ENCODE measurements around the gene PLA2G1B. TPM values are rescaled to one million over a fixed set of nuclear protein-coding genes. Genes with fewer than 3 reads are reported as not detected.
A peak's percentile ranks its signal among the peaks of the same experiment; 100 is the strongest.

The PLA2G1B gene
- total RNA-seq, 6 donors from 2014 or later = 10.5 to 412 (median 70.3) TPM

GRCh38 chr12:120373683-120374082 lies 46.1 kb upstream of the PLA2G1B start:
- Histone ChIP-seq H3K4me1 (peaks cover 6 to 12% (median 8%) of the 10 kb centered on the region in 4 donors), H3K36me3 (no peaks in the 10 kb centered on the region), H3K4me3 (no peak overlapping the region), H3K9me3 (no peaks in the 10 kb centered on the region), H3K27me3 (peaks cover 0 to 21% (median 13%) of the 10 kb centered on the region in 4 donors), H3K27ac (no peak overlapping the region)
- TF ChIP-seq POLR2AphosphoS5 (IDR thresholded peaks at IDR 0.05) (no peak), POLR2A (IDR thresholded peaks at IDR 0.05) (no peak), EP300 (IDR thresholded peaks at IDR 0.05) (no peak), CTCF (IDR thresholded peaks at IDR 0.05) (no peak)
- ATAC-seq (ENCODE audit: low FRiP score in 2 of 2) (no peak), DNase-seq (no peak)
- 86 to 92% methylated on average over 8 of the region's 8 CpGs for WGBS, 2 donors

GRCh38 chr12:120370343-120371243 lies 43.0 kb upstream of the PLA2G1B start:
- WGBS, 2 donors = 31 to 43% methylated on average over 7 of the region's 7 CpGs
- Histone ChIP-seq H3K9me3 (no peaks in the 10 kb centered on the region), H3K27me3 (peaks cover 0 to 35% (median 25%) of the 10 kb centered on the region in 4 donors), H3K4me3 (no peak overlapping the region), H3K27ac (no peak overlapping the region), H3K4me1 (peaks cover 14 to 30% (median 20%) of the 10 kb centered on the region in 4 donors), H3K36me3 (no peaks in the 10 kb centered on the region)
- no peak for DNase-seq
- no peak for ATAC-seq (ENCODE audit: low FRiP score in 2 of 2)
- TF ChIP-seq EP300 (IDR thresholded peaks at IDR 0.05) (no peak), POLR2A (IDR thresholded peaks at IDR 0.05) (no peak), POLR2AphosphoS5 (IDR thresholded peaks at IDR 0.05) (no peak), CTCF (IDR thresholded peaks at IDR 0.05) (no peak)

GRCh38 chr12:120369603-120370342 lies 42.2 kb upstream of the PLA2G1B start:
- WGBS, 2 donors = 5% methylated on average over 26 of the region's 26 CpGs
- Histone ChIP-seq H3K27ac (no peak overlapping the region), H3K27me3 (peaks cover 0 to 35% (median 25%) of the 10 kb centered on the region in 4 donors), H3K36me3 (no peaks in the 10 kb centered on the region), H3K4me3 (peak overlapping the region in 3 of 4 donors; percentile 50), H3K9me3 (no peaks in the 10 kb centered on the region), H3K4me1 (peaks cover 14 to 36% (median 21%) of the 10 kb centered on the region in 4 donors)
- no peak for DNase-seq
- ATAC-seq (ENCODE audit: low FRiP score in 2 of 2) = no peak
- TF ChIP-seq POLR2A (IDR thresholded peaks at IDR 0.05) = no peak
- no peak for TF ChIP-seq CTCF (IDR thresholded peaks at IDR 0.05)

GRCh38 chr12:120368789-120369602 lies 41.4 kb upstream of the PLA2G1B start, which contains the start of gene MSI1:
TSS of gene MSI1 (minus strand) at chr12:120369164. CDS start at chr12:120369091, 73 bp downstream.
- Histone ChIP-seq H3K4me1 (peaks cover 14 to 36% (median 21%) of the 10 kb centered on the region in 4 donors), H3K27me3 (peaks cover 0 to 35% (median 25%) of the 10 kb centered on the region in 4 donors), H3K27ac (no peak within 1 kb of the TSS), H3K36me3 (no peaks in the 10 kb centered on the region), H3K9me3 (no peaks in the 10 kb centered on the region), H3K4me3 (peak within 1 kb of the TSS in 3 of 4 donors; percentile 50)
- ATAC-seq (ENCODE audit: low FRiP score in 2 of 2) (no peak), DNase-seq (peak in 1 of 2 donors; percentile 87)
- WGBS, 2 donors = 2% methylated on average over 39 of the region's 119 CpGs; no CpG with 5 or more reads in 1 of the 2 donors
- TF ChIP-seq POLR2A (IDR thresholded peaks at IDR 0.05) = no peak
- no peak for TF ChIP-seq POLR2AphosphoS5 (IDR thresholded peaks at IDR 0.05)
- no peak for TF ChIP-seq CTCF (IDR thresholded peaks at IDR 0.05)
- TF ChIP-seq EP300 (IDR thresholded peaks at IDR 0.05) = no peak

Measured in upper lobe of left lung (tissue), 6 donors.